Lower leg skin (tissue), 4 donors: ENCODE data around the gene KRT14. TPM values are rescaled to one million over a fixed set of nuclear protein-coding genes. Genes with fewer than 3 reads are reported as not detected.
"Not testable (repeated sequence)": the region's sequence is repeated elsewhere in the genome, so short reads cannot be mapped to it uniquely, and the experiment has no call there.

Source experiments
- DNase-seq, 2 donors: peaks; one replicate each; pipeline ENCODE4 v3.0.0-alpha.2; 2019; ENCODE audit warnings: low spot score in 2 of 2
- H3K4me3 ChIP-seq: fragments of 200-600 bp; sonication (generic); 2 replicates; pipeline ENCODE4 v1.5.1; 2017; ENCODE audit warnings: mild to moderate bottlenecking, low read depth; ENCODE audit not compliant: poor library complexity, severe bottlenecking
- CTCF ChIP-seq, 3 donors: fragments of 450-650 bp; IDR thresholded peaks; one replicate each; pipeline ENCODE4 v1.5.1; 2016; ENCODE audit warnings: antibody characterized with exemption in 3 of 3, mild to moderate bottlenecking in 3 of 3, moderate library complexity in 2 of 3
- POLR2A ChIP-seq, 2 donors: fragments of 450-650 bp; IDR thresholded peaks; one replicate each; pipeline ENCODE4 v1.6.1; 2016 to 2017; ENCODE audit warnings: antibody characterized with exemption in 2 of 2, mild to moderate bottlenecking in 1 of 2, moderate library complexity in 1 of 2
- WGBS, 2 donors: methylation state at CpG; one replicate each; pipeline ENCODE4 v1.1.5; 2018; 5-methylcytosine and 5-hydroxymethylcytosine counted together
- intact Hi-C: fragments of 100-400 bp; cut with DNase I; formaldehyde crosslinking; loops from one replicate; pipeline ENCODE4 v1.15.0; 2023; ENCODE audit warnings: low total_unique reads
- total RNA-seq, 4 donors: library from RNA; depleted of rRNA; stranded (reverse); fragments of >200 nt; gene quantifications; one replicate each; pipeline ENCODE4 v1.1.0, GENCODE V29; 2016

KRT14 gene
- total RNA-seq, 4 donors from 2014 or later = 4,210 to 7,487 (median 6,656) TPM

GRCh38 chr17:41617698-41618097, 31.0 kb upstream of the KRT14 start:
- TF ChIP-seq CTCF (IDR thresholded peaks at IDR 0.05) (no peak), POLR2A (IDR thresholded peaks at IDR 0.05) (no peak)
- no peak for DNase-seq
- intact Hi-C loops = no loop called here
- no peak overlapping the region for H3K4me3 ChIP-seq
- WGBS, 2 donors = 50 to 59% methylated on average over 11 of the region's 11 CpGs

GRCh38 chr17:41617136-41617535, 30.4 kb upstream of the KRT14 start:
- H3K4me3 ChIP-seq = no peak overlapping the region
- no peak for DNase-seq
- WGBS, 2 donors = 85 to 88% methylated on average over 3 of the region's 3 CpGs

GRCh38 chr17:41616486-41616885, 29.8 kb upstream of the KRT14 start:
- WGBS, 2 donors = 69 to 77% methylated on average over 3 to 4 of the region's 4 CpGs
- DNase-seq = not testable (repeated sequence)

More at GRCh38 chr17:41617136-41617535, 30.4 kb upstream of the KRT14 start:
- intact Hi-C loops = no loop called here
- TF ChIP-seq CTCF (IDR thresholded peaks at IDR 0.05) (no peak), POLR2A (IDR thresholded peaks at IDR 0.05) (no peak)

GRCh38 chr17:41615454-41615853, 28.8 kb upstream of the KRT14 start:
- TF ChIP-seq CTCF (IDR thresholded peaks at IDR 0.05) (no peak), POLR2A (IDR thresholded peaks at IDR 0.05) (no peak)
- DNase-seq = no peak
- no peak overlapping the region for H3K4me3 ChIP-seq
- intact Hi-C loops = no loop called here
- 20 to 34% methylated on average over 7 of the region's 7 CpGs for WGBS, 2 donors

More at GRCh38 chr17:41616486-41616885, 29.8 kb upstream of the KRT14 start:
- H3K4me3 ChIP-seq, intact Hi-C loops: not testable (repeated sequence)

- WGBS, 2 donors = 48 to 60% methylated on average over 9 of the region's 9 CpGs
- not testable (repeated sequence) for H3K4me3 ChIP-seq
Measured at GRCh38 chr17:41614767-41615166, 28.1 kb upstream of the KRT14 start.

GRCh38 chr17:41614098-41614497, 27.4 kb upstream of the KRT14 start:
- WGBS, 2 donors = 92 to 93% methylated on average over 3 to 5 of the region's 5 CpGs
- DNase-seq = no peak
- intact Hi-C loops = no loop called here
- H3K4me3 ChIP-seq = no peak overlapping the region
- TF ChIP-seq POLR2A (IDR thresholded peaks at IDR 0.05) (no peak), CTCF (IDR thresholded peaks at IDR 0.05) (no peak)

More at GRCh38 chr17:41614767-41615166, 28.1 kb upstream of the KRT14 start:
- DNase-seq, intact Hi-C loops: not testable (repeated sequence)

- no peak for TF ChIP-seq CTCF (IDR thresholded peaks at IDR 0.05)
- no peak for TF ChIP-seq POLR2A (IDR thresholded peaks at IDR 0.05)
- no peak for DNase-seq
- intact Hi-C loops = no loop called here
- WGBS, 2 donors = 74 to 84% methylated on average over 11 of the region's 11 CpGs
- no peak overlapping the region for H3K4me3 ChIP-seq
Measured at GRCh38 chr17:41613277-41614082, 26.8 kb upstream of the KRT14 start.

- H3K4me3 ChIP-seq, intact Hi-C loops, DNase-seq: not testable (repeated sequence)
- WGBS, 2 donors = 56 to 59% methylated on average over 27 to 28 of the region's 31 CpGs
Measured at GRCh38 chr17:41612376-41613160, 25.9 kb upstream of the KRT14 start, which contains the start of gene KRT16. Gene KRT16, minus strand, starts transcription at chr17:41612767. Its CDS starts 79 bp downstream, at chr17:41612688.
